PC-9 (cell line): ENCODE measurements around the gene DAB1. TPM values are rescaled to one million over a fixed set of nuclear protein-coding genes. Genes with fewer than 3 reads are reported as not detected.
A peak's percentile ranks its signal among the peaks of the same experiment; 100 is the strongest.

Source experiments
- BruUV-seq: library from RNA; stranded (reverse); fragments of 400-500 nt; replicated peaks from 2 replicates; lab custom pipeline; 2021; lab: Mats Ljungman, UMichigan
- CTCF ChIA-PET: fragments of 300-600 bp; sonication (Branson Sonifier 250); formaldehyde crosslinking; loops from one replicate; lab custom pipeline; 2022; ENCODE audit warnings: antibody characterized with exemption; lab: Charles Lee
- POLR2A ChIA-PET: fragments of 300-600 bp; sonication (Branson Sonifier 250); formaldehyde crosslinking; loops from one replicate; lab custom pipeline; 2022; ENCODE audit warnings: antibody characterized with exemption; ENCODE audit not compliant: unreplicated experiment; lab: Charles Lee
- DNase-seq, 2 experiments: peaks; one replicate each; pipeline versions ENCODE4 v3.0.0 to v3.0.0-alpha.2; 2015 to 2022; ENCODE audit warnings: mixed read lengths in 1 of 2
- H2AFZ ChIP-seq: fragments of 200-600 bp; sonication (generic); 2 replicates; pipeline ENCODE4 v1.8.1; 2017; ENCODE audit warnings: antibody characterized with exemption
- H3F3A ChIP-seq: fragments of 200-600 bp; sonication (generic); 2 replicates; pipeline ENCODE4 v1.8.1; 2017; ENCODE audit warnings: antibody characterized with exemption, mild to moderate bottlenecking, low read depth; ENCODE audit not compliant: insufficient read depth
- H3K27ac ChIP-seq: fragments of 200-600 bp; sonication (generic); 2 replicates; pipeline ENCODE4 v1.6.1; 2016; ENCODE audit warnings: mixed run types
- H3K27me3 ChIP-seq: fragments of 200-600 bp; sonication (generic); 2 replicates; pipeline ENCODE4 v1.6.1; 2016; ENCODE audit warnings: low read depth, mixed run types; ENCODE audit not compliant: insufficient read depth
- H3K36me3 ChIP-seq: fragments of 200-600 bp; sonication (generic); 2 replicates; pipeline ENCODE4 v1.6.1; 2016; ENCODE audit warnings: low read depth, mixed run types
- H3K4me1 ChIP-seq: fragments of 200-600 bp; sonication (generic); replicated peaks from 2 replicates; pipeline ENCODE4 v1.6.1; 2016; ENCODE audit warnings: mixed run types; ENCODE audit not compliant: insufficient read depth
- H3K4me2 ChIP-seq: fragments of 200-600 bp; sonication (generic); 2 replicates; pipeline ENCODE4 v1.6.1; 2017; ENCODE audit warnings: mixed run types
- H3K4me3 ChIP-seq: fragments of 200-600 bp; sonication (generic); 2 replicates; pipeline ENCODE4 v1.6.1; 2016; ENCODE audit warnings: mixed run types
- H3K79me2 ChIP-seq: fragments of 200-600 bp; sonication (generic); 2 replicates; pipeline ENCODE4 v1.6.1; 2017; ENCODE audit warnings: low read depth, mixed run types
- H3K9me2 ChIP-seq: fragments of 200-600 bp; sonication (generic); 2 replicates; pipeline ENCODE4 v1.8.1; 2017; ENCODE audit warnings: mild to moderate bottlenecking; ENCODE audit not compliant: insufficient read depth
- H3K9me3 ChIP-seq: fragments of 200-600 bp; sonication (generic); 2 replicates; pipeline ENCODE4 v1.8.1; 2016; ENCODE audit warnings: low read depth; ENCODE audit not compliant: insufficient read depth
- H4K20me1 ChIP-seq: fragments of 200-600 bp; sonication (generic); 2 replicates; pipeline ENCODE4 v1.8.1; 2017; ENCODE audit not compliant: insufficient read depth
- EZH2 ChIP-seq: fragments of 200-600 bp; sonication (generic); IDR thresholded peaks from 2 replicates; pipeline ENCODE4 v1.8.0; 2017; ENCODE audit warnings: antibody characterized with exemption, low read depth
- intact Hi-C: fragments of 100-400 bp; cut with micrococcal nuclease; formaldehyde crosslinking; loops from one replicate; pipeline ENCODE4 v1.10.0; 2022; ENCODE audit not compliant: unreplicated experiment
- total RNA-seq: library from RNA; stranded (reverse); gene quantifications from 2 replicates; pipeline ENCODE4 v1.2.3, GENCODE V29; 2021
- TF ChIP-seq, protein P1 (sequence below): fragments of 200-600 bp; sonication (generic); conservative IDR thresholded peaks from 2 replicates; pipeline ENCODE4 v1.6.1; 2017; ENCODE audit warnings: mixed run types, antibody characterized with exemption, mild to moderate bottlenecking, moderate library complexity

DAB1 gene
- total RNA-seq, 1 experiment from 2014 or later, result not detected

- no peak for DNase-seq
- H2AFZ ChIP-seq, result no peak overlapping the region
- intact Hi-C loops, result no loop called here
- no peaks in the 10 kb centered on the region for H3F3A ChIP-seq
- ChIA-PET POLR2A (no interaction called here), CTCF (no interaction called here)
- no peaks in the 10 kb centered on the region for H3K36me3 ChIP-seq
- H3K79me2 ChIP-seq, result no peaks in the 10 kb centered on the region
- H3K4me2 ChIP-seq, result no peak overlapping the region
- peaks cover 20% of the 10 kb centered on the region for H3K27me3 ChIP-seq
- H4K20me1 ChIP-seq, result no peaks in the 10 kb centered on the region
- no peaks in the 10 kb centered on the region for H3K9me3 ChIP-seq
- no peak for TF ChIP-seq EZH2
- TF ChIP-seq, protein P1, sequence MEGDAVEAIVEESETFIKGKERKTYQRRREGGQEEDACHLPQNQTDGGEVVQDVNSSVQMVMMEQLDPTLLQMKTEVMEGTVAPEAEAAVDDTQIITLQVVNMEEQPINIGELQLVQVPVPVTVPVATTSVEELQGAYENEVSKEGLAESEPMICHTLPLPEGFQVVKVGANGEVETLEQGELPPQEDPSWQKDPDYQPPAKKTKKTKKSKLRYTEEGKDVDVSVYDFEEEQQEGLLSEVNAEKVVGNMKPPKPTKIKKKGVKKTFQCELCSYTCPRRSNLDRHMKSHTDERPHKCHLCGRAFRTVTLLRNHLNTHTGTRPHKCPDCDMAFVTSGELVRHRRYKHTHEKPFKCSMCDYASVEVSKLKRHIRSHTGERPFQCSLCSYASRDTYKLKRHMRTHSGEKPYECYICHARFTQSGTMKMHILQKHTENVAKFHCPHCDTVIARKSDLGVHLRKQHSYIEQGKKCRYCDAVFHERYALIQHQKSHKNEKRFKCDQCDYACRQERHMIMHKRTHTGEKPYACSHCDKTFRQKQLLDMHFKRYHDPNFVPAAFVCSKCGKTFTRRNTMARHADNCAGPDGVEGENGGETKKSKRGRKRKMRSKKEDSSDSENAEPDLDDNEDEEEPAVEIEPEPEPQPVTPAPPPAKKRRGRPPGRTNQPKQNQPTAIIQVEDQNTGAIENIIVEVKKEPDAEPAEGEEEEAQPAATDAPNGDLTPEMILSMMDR, result no peak
- H3K27ac ChIP-seq, result no peak overlapping the region
- no peak overlapping the region for H3K4me3 ChIP-seq
- no peaks in the 10 kb centered on the region for H3K9me2 ChIP-seq
- H3K4me1 ChIP-seq, result no peaks in the 10 kb centered on the region
- no TSS peak for BruUV-seq
Observed at GRCh38 chr1:57084701-57085100, 339.2 kb downstream of the DAB1 start.

- Histone ChIP-seq H3K79me2 (no peaks in the 10 kb centered on the region), H3K4me3 (no peak overlapping the region), H3K9me3 (no peaks in the 10 kb centered on the region), H3F3A (no peaks in the 10 kb centered on the region), H3K4me1 (no peaks in the 10 kb centered on the region), H3K4me2 (no peak overlapping the region), H3K27ac (no peak overlapping the region), H2AFZ (no peak overlapping the region), H3K36me3 (no peaks in the 10 kb centered on the region), H4K20me1 (no peaks in the 10 kb centered on the region), H3K27me3 (peaks cover 15% of the 10 kb centered on the region), H3K9me2 (no peaks in the 10 kb centered on the region; the same call in 1 of the 2 replicates)
- ChIA-PET POLR2A (no interaction called here), CTCF (no interaction called here)
- no peak for TF ChIP-seq EZH2
- TF ChIP-seq, protein P1, result no peak
- no TSS peak for BruUV-seq
- no peak for DNase-seq
- intact Hi-C loops, result no loop called here
Observed at GRCh38 chr1:57082711-57083439, 341.0 kb downstream of the DAB1 start.

DNA sequence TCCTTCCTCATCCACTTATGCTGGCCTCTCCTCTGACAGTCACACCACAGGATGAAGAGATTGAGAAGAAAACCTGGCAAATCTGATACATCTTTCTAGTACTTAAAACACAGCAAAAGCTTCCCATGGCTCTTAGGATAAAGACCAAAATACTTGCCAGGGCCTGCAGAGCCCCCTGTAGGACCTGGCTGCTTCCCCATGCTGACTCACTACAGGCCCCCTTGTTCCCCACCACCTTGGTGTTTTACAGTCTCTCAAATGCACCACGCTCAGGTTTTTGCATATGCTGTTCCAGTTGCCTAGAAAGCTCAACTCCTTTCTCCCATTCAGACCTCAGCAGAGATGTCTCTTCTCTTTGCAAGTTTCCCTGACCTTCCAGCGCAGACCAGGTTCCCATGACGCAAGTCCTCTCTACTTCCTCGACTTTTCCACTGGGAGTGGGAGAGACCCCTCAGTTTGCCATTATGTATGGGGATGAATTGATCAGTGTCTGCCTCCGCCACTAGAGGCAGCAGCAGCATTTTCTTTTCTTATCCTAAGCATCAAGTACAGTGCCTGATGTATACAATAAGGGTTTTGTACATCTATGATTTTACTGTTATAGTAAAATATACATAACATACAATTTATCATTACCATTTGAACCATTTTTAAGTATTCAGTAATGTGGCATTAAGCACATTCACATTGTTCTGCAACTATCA lies 344.3 kb downstream of the DAB1 start:
- H3K4me1 ChIP-seq, result no peaks in the 10 kb centered on the region
- H4K20me1 ChIP-seq, result no peaks in the 10 kb centered on the region
- no TSS peak for BruUV-seq
- no peak overlapping the region for H3K27ac ChIP-seq
- ChIA-PET CTCF (no interaction called here), POLR2A (no interaction called here)
- H3K36me3 ChIP-seq, result no peaks in the 10 kb centered on the region
- H2AFZ ChIP-seq, result no peak overlapping the region
- H3F3A ChIP-seq, result no peaks in the 10 kb centered on the region
- no peak overlapping the region for H3K4me3 ChIP-seq
- no peak overlapping the region for H3K4me2 ChIP-seq
- no peaks in the 10 kb centered on the region for H3K9me3 ChIP-seq
- intact Hi-C loops, result no loop called here
- no peak for TF ChIP-seq EZH2
- TF ChIP-seq, protein P1, result peak; percentile 49; the same call in 1 of the 2 replicates
- H3K27me3 ChIP-seq, result peaks cover 14% of the 10 kb centered on the region
- DNase-seq, result no peak
- H3K9me2 ChIP-seq, result no peaks in the 10 kb centered on the region; the same call in 1 of the 2 replicates
- no peaks in the 10 kb centered on the region for H3K79me2 ChIP-seq
